ENCODE measurements around the gene KCNMB1. TPM values are rescaled to one million over a fixed set of nuclear protein-coding genes. Genes with fewer than 3 reads are reported as not detected.

The KCNMB1 gene
- total and polyA plus RNA-seq, 2 donors (not counting 1 experiment from before 2014, with no cell fraction given), result not detected

GRCh38 chr5:170363671-170364070 is 25.5 kb downstream of the KCNMB1 start:
- Histone ChIP-seq H3K27ac (ENCODE audit: insufficient read depth, low read length) (no peak overlapping the region), H2AFZ (ENCODE audit: low read length) (no peak overlapping the region), H3K4me3 (replicated peaks in 1 of 4; ENCODE audit: control extremely low read depth in 1 of 4, insufficient read depth in 1 of 4, low read depth in 3 of 4, low read length in 4 of 4) (no peak overlapping the region), H3K27me3 (ENCODE audit: control insufficient read depth, insufficient read depth, low read length) (no peaks in the 10 kb centered on the region), H3K36me3 (ENCODE audit: control insufficient read depth, insufficient read depth, low read length) (no peaks in the 10 kb centered on the region), H3K9ac (ENCODE audit: insufficient read depth, low read length) (no peak overlapping the region), H3K4me2 (ENCODE audit: extremely low read depth, insufficient read depth, low read length) (no peak overlapping the region), H3K4me1 (ENCODE audit: control insufficient read depth, extremely low read depth, insufficient read depth, low read length) (no peaks in the 10 kb centered on the region), H3K9me3 (ENCODE audit: control insufficient read depth, insufficient read depth, low read depth, low read length) (no peaks in the 10 kb centered on the region), H3K79me2 (ENCODE audit: control insufficient read depth, insufficient read depth, low read length) (no peaks in the 10 kb centered on the region), H4K20me1 (ENCODE audit: control insufficient read depth, extremely low read depth, insufficient read depth, low read length) (no peaks in the 10 kb centered on the region)
- no peak for DNase-seq (ENCODE audit: low read depth in 2 of 2)
- TF ChIP-seq CTCF (conservative IDR thresholded peaks at IDR 0.05 in 1 of 2, IDR thresholded peaks at IDR 0.05 in 1 of 2; ENCODE audit: low read depth in 1 of 2, low read length in 2 of 2) (no peak), EZH2 (IDR thresholded peaks at IDR 0.05; ENCODE audit: low read length, missing control alignments) (no peak)

GRCh38 chr5:170362656-170363055 is 26.5 kb downstream of the KCNMB1 start:
- TF ChIP-seq CTCF (conservative IDR thresholded peaks at IDR 0.05 in 1 of 2, IDR thresholded peaks at IDR 0.05 in 1 of 2; ENCODE audit: low read depth in 1 of 2, low read length in 2 of 2) (no peak), EZH2 (IDR thresholded peaks at IDR 0.05; ENCODE audit: low read length, missing control alignments) (no peak)
- Histone ChIP-seq H3K4me1 (ENCODE audit: control insufficient read depth, extremely low read depth, insufficient read depth, low read length) (no peaks in the 10 kb centered on the region), H3K79me2 (ENCODE audit: control insufficient read depth, insufficient read depth, low read length) (no peaks in the 10 kb centered on the region), H4K20me1 (ENCODE audit: control insufficient read depth, extremely low read depth, insufficient read depth, low read length) (no peaks in the 10 kb centered on the region), H2AFZ (ENCODE audit: low read length) (no peak overlapping the region), H3K36me3 (ENCODE audit: control insufficient read depth, insufficient read depth, low read length) (no peaks in the 10 kb centered on the region), H3K27me3 (ENCODE audit: control insufficient read depth, insufficient read depth, low read length) (no peaks in the 10 kb centered on the region), H3K9me3 (ENCODE audit: control insufficient read depth, insufficient read depth, low read depth, low read length) (no peaks in the 10 kb centered on the region), H3K27ac (ENCODE audit: insufficient read depth, low read length) (no peak overlapping the region), H3K4me3 (replicated peaks in 1 of 4; ENCODE audit: control extremely low read depth in 1 of 4, insufficient read depth in 1 of 4, low read depth in 3 of 4, low read length in 4 of 4) (no peak overlapping the region), H3K9ac (ENCODE audit: insufficient read depth, low read length) (no peak overlapping the region), H3K4me2 (ENCODE audit: extremely low read depth, insufficient read depth, low read length) (no peak overlapping the region)
- no peak for DNase-seq (ENCODE audit: low read depth in 2 of 2)

- TF ChIP-seq CTCF (conservative IDR thresholded peaks at IDR 0.05 in 1 of 2, IDR thresholded peaks at IDR 0.05 in 1 of 2; ENCODE audit: low read depth in 1 of 2, low read length in 2 of 2), result no peak
- H4K20me1 ChIP-seq (ENCODE audit: control insufficient read depth, extremely low read depth, insufficient read depth, low read length), result no peaks in the 10 kb centered on the region
- no peaks in the 10 kb centered on the region for H3K36me3 ChIP-seq (ENCODE audit: control insufficient read depth, insufficient read depth, low read length)
- no peak overlapping the region for H3K4me2 ChIP-seq (ENCODE audit: extremely low read depth, insufficient read depth, low read length)
- no peak for DNase-seq (ENCODE audit: low read depth in 2 of 2)
- no peaks in the 10 kb centered on the region for H3K79me2 ChIP-seq (ENCODE audit: control insufficient read depth, insufficient read depth, low read length)
- H2AFZ ChIP-seq (ENCODE audit: low read length), result no peak overlapping the region
- H3K9me3 ChIP-seq (ENCODE audit: control insufficient read depth, insufficient read depth, low read depth, low read length), result no peaks in the 10 kb centered on the region
- no peak overlapping the region for H3K27ac ChIP-seq (ENCODE audit: insufficient read depth, low read length)
- H3K4me3 ChIP-seq (replicated peaks in 1 of 4; ENCODE audit: control extremely low read depth in 1 of 4, insufficient read depth in 1 of 4, low read depth in 3 of 4, low read length in 4 of 4), result no peak overlapping the region
- no peaks in the 10 kb centered on the region for H3K27me3 ChIP-seq (ENCODE audit: control insufficient read depth, insufficient read depth, low read length)
- no peaks in the 10 kb centered on the region for H3K4me1 ChIP-seq (ENCODE audit: control insufficient read depth, extremely low read depth, insufficient read depth, low read length)
- no peak overlapping the region for H3K9ac ChIP-seq (ENCODE audit: insufficient read depth, low read length)
Measured at GRCh38 chr5:170362102-170362501, 27.1 kb downstream of the KCNMB1 start.
